Measurements from ENCODE around the gene MT1HL1.
"Not testable (repeated sequence)": the region's sequence is repeated elsewhere in the genome, so short reads cannot be mapped to it uniquely, and the experiment has no call there.

GRCh38 chr1:236981431-236981830 lies 22.8 kb downstream of the MT1HL1 start:
- TF ChIP-seq POLR2A (IDR thresholded peaks at IDR 0.05; ENCODE audit: borderline replicate concordance, extremely low read depth, insufficient read depth, insufficient read length); CTCF (IDR thresholded peaks at IDR 0.05 in 2 of 3, conservative IDR thresholded peaks at IDR 0.05 in 1 of 3; ENCODE audit: borderline replicate concordance in 1 of 3, insufficient read depth in 1 of 3, low read depth in 2 of 3, low read length in 2 of 3): not testable (repeated sequence)
